Smooth muscle cell of trachea (primary cell): ENCODE results near the gene KIF3B. TPM values are rescaled to one million over a fixed set of nuclear protein-coding genes. Genes with fewer than 3 reads are reported as not detected.

Experiments used
- total RNA-seq: library from RNA; depleted of rRNA; stranded (reverse); fragments of >200 nt; gene quantifications from 2 replicates; pipeline ENCODE4 v1.2.1, GENCODE V29; 2014

KIF3B gene
- total RNA-seq = 33.5 and 38.5 TPM in 2 replicates

DNA sequence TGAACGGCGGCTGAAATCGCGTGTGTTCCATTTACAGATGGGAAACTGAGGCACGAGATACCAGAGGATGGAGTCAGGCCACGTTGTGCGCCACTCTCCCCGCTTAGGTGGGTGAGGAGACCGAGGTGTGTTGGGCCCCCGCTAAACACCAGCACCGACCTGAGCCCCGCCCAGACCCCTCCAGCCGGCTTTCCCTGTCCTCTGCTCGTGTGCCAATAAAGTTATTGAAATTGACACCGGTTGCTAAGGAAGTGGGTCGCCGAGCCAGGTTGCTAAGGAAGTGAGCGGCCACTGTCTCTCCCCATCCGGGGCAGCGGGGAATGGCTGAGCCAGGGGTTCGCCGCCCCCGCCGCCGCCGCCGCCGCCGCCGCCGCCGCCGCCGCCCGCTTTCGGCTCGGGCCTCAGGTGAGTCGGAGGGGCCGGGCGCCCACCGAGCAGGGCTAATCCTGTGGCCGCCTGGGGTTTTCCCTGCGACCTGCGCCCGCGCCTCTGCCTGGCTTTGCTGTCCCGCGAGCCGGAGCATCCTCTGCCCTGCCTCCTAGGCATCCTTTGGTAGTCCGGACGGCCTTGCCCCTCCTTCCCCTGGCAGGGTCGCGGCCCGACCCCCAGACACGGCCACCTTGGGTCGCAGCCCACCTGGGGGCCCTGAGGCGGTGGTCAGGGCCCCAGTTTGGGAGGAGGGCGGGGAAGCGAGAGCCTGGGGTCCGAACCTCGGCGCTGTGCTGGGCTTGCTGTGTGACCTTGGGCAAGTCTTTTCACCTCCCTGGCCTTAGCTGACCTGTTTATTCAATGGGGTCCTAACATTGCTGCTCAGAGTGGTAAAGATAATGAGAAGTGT is at the start of gene KIF3B:
Gene KIF3B (plus strand): TSS at position 291 of the 838 bp plus-strand sequence. CDS start 32,127 bp downstream, outside the sequence.

DNA sequence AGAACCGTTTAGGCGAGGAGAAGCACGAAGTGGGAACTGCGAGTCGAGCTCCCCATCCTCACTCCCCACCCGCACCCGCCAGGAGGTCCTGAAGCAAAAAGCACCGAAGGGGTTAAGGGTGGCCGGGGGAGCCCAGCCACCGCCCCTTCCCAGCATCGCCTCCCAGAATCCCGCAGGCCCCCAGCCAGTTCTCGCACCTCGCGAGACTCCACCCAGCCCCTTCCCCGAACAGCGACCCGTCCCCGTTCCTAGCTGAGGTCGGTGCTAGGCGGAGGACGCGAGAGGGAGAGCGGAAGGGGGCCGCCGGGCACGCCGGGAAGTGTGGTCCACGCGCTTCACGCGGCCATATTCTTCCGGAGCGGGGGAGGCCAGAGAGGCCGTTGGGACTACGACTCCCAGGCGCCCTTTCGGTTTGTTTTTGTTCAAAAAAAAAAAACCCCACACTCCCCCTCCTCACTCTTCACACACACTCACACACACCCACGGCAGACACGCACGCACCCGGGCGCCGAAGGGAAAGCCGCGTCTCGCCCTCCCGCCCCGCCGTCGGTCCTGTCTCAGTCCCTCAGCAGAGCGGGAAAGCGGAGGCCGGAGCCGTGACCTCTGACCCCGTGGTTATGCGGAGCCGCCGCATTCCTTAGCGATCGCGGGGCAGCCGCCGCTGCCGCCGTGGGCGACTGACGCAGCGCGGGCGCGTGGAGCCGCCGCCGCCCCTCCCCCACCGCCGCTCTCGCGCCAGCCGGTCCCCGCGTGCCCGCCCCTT is 80.6 kb downstream of the KIF3B start, which contains the start of gene ASXL1:
Gene ASXL1 (plus strand): TSS at position 463 of the 763 bp plus-strand sequence. CDS start 445 bp downstream, outside the sequence.

Other genes with a start within 250 kb of the KIF3B start
- not detected in 2 replicates for gene HCK, start 225.4 kb upstream of the KIF3B start, total RNA-seq
- gene TM9SF4, start 167.9 kb upstream of the KIF3B start, total RNA-seq = 31.4 and 48.1 TPM in 2 replicates
- gene PLAGL2, start 69.9 kb upstream of the KIF3B start, total RNA-seq = 1.5 and 2.3 TPM in 2 replicates
- gene POFUT1, start 69.8 kb upstream of the KIF3B start, total RNA-seq = 50.0 and 66.8 TPM in 2 replicates
- gene ASXL1, start 80.7 kb downstream of the KIF3B start, total RNA-seq = 32.1 and 51.8 TPM in 2 replicates